GM21576 (cell line): ENCODE data around the gene LY6G6C.

Experiments
- ATAC-seq: cut with Tn5 transposase; IDR thresholded peaks from one replicate; pipeline ENCODE4 v1.9.1; 2021; ENCODE audit warnings: mild to moderate bottlenecking, moderate library complexity; ENCODE audit not compliant: unreplicated experiment

LY6G6C gene

DNA sequence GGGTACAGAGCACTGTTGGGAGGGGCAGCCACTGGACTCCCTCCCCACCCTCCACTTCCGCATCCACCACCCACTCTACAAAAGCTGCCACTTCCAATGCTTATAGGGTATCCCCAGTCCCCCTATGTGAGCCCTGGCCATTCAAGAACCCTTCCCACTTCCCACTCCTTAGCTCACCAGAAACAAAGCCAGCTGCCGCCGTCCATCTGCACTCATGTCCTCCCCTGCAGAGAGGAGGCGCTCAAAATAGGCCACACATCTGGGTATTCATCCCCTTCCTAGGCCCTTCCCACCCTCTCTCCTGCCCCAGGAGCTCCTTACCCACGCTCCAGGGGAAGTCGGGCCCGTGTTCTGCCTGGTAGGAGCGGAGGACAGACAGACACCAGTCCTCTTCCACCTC, 34.2 kb downstream of the LY6G6C start:
- ATAC-seq: no peak

DNA sequence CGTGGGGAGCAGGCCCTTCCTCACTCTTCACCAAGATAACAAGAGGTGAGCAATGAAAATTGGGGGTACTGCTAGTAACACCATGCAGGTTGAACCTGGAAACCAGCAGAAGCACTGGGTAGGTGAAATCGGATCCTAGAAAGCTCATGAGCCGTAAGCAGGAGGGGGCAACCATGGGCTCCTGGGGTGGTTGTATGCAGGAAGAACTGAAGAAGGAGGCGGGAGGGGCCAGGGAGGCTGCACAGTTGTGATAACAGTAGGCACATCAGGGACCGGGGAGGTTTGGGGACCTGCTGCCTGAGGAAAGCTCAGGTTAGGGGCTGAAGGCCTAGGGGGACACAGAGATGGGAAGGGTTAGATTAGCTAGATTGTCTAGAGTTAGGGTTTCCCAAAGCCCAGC, 35.1 kb downstream of the LY6G6C start:
- no peak for ATAC-seq

GRCh38 chr6:31683591-31683990, 38.0 kb downstream of the LY6G6C start:
- ATAC-seq: no peak

GRCh38 chr6:31681135-31681671, 40.3 kb downstream of the LY6G6C start:
- no peak for ATAC-seq

GRCh38 chr6:31680226-31681134, 41.1 kb downstream of the LY6G6C start, which contains the start of gene LY6G5C:
Gene LY6G5C (minus strand): TSS chr6:31681067. CDS start chr6:31680373, 694 bp downstream.
- ATAC-seq: no peak

DNA sequence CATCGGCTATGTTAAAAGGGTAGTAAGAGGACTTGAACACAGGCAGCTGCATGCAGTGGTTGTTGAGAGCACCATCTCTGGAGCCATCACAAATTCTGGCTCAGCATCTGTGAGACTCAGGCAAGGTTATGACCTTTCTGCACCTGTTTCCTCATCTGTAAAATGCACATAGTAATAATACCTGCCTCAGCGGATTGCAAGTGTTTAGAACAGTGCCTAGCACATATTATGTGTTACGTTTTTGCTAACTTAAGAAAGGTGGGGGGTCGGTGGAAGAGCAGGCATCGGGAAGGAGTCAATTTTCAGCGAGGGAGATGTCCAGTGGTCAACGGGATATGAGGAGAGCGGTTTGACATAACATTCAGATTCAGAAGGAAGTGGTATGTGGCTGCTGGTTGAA, 43.6 kb downstream of the LY6G6C start:
- ATAC-seq: no peak

DNA sequence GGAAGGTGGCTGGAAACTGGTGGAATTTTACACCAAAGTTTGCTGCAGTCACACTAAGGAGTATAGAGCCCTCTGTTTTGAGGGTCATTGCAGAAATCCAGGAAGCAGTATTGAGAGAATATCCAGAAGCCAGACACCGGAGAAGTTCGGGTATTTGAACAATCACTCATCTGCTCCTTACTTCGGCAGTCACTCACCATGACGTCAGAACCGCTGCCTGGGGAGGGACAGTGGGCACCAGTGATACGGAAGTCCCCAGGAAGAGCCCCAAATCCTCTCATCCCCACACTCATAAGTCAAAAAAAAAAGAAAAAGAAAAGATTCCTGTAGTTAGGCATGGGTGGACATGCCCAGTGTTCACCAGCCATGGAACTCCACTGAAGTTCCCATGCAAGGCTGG, 44.6 kb downstream of the LY6G6C start:
- no peak for ATAC-seq

GRCh38 chr6:31676322-31676903, 45.1 kb downstream of the LY6G6C start:
- ATAC-seq: no peak

DNA sequence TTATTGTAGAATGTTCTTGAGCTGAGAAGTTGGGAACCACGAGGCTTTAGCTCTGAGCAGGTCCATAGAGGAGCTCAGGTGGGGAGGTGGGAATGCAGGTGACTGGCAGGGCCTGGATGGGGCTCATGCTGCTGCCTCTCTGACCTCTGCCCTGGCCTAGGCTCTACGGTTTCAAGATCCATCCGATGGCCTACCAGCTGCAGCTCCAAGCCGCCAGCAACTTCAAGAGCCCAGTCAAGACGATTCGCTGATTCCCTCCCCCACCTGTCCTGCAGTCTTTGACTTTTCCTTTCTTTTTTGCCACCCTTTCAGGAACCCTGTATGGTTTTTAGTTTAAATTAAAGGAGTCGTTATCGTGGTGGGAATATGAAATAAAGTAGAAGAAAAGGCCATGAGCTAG, 51.9 kb downstream of the LY6G6C start, which contains the start of gene LY6G5B:
Gene LY6G5B, plus strand, starts transcription at position 301 of the 400 bp plus-strand sequence. CDS start 975 bp downstream, outside the sequence.
- ATAC-seq: no peak
